Stimulated activated CD4-positive, alpha-beta T cell treated with anti-CD3 and anti-CD28 coated beads, Interleukin-4, amount 100 ng/mL, for 4 hours (primary cell): ENCODE data around the gene TMEM250.
"Not testable (repeated sequence)": the region's sequence is repeated elsewhere in the genome, so short reads cannot be mapped to it uniquely, and the experiment has no call there.

Experiments
- DNase-seq, 2 experiments: peaks; one replicate each; pipeline ENCODE4 v3.0.0-alpha.2; 2020

Gene TMEM250

GRCh38 chr9:136118320-136119060 lies at the start of gene TMEM250:
TSS of gene TMEM250 (minus strand) at chr9:136118875. CDS start at chr9:136116900, 1,975 bp downstream.
- peak; percentile 96 to 97 for DNase-seq

GRCh38 chr9:136163248-136163850 lies 44.7 kb upstream of the TMEM250 start:
- DNase-seq: no peak

- DNase-seq: no peak
Observed at GRCh38 chr9:136160995-136161610, 42.4 kb upstream of the TMEM250 start.

- no peak for DNase-seq
Observed at GRCh38 chr9:136160381-136160841, 41.7 kb upstream of the TMEM250 start.

GRCh38 chr9:136159851-136160250 lies 41.2 kb upstream of the TMEM250 start:
- DNase-seq: no peak

GRCh38 chr9:136157477-136158265 lies 39.0 kb upstream of the TMEM250 start:
- no peak for DNase-seq

GRCh38 chr9:136156209-136157120 lies 37.8 kb upstream of the TMEM250 start:
- no peak for DNase-seq

GRCh38 chr9:136155576-136155975 lies 36.9 kb upstream of the TMEM250 start:
- DNase-seq: no peak

GRCh38 chr9:136154943-136155342 lies 36.3 kb upstream of the TMEM250 start:
- DNase-seq: no peak

- DNase-seq: no peak
Observed at GRCh38 chr9:136153381-136154065, 34.8 kb upstream of the TMEM250 start.

- DNase-seq: no peak
Observed at GRCh38 chr9:136152931-136153330, 34.3 kb upstream of the TMEM250 start.

- no peak for DNase-seq
Observed at GRCh38 chr9:136152543-136152866, 33.8 kb upstream of the TMEM250 start.

GRCh38 chr9:136151848-136152542 lies 33.3 kb upstream of the TMEM250 start:
- DNase-seq: no peak

GRCh38 chr9:136151214-136151804 lies 32.6 kb upstream of the TMEM250 start:
- no peak for DNase-seq

GRCh38 chr9:136150664-136151213 lies 32.1 kb upstream of the TMEM250 start:
- not testable (repeated sequence) for DNase-seq

GRCh38 chr9:136149853-136150252 lies 31.2 kb upstream of the TMEM250 start:
- no peak for DNase-seq

- DNase-seq: no peak
Observed at GRCh38 chr9:136149337-136149736, 30.7 kb upstream of the TMEM250 start.

- DNase-seq: no peak
Observed at GRCh38 chr9:136148766-136149165, 30.1 kb upstream of the TMEM250 start.

GRCh38 chr9:136147890-136148714 lies 29.4 kb upstream of the TMEM250 start:
- DNase-seq: no peak
